ENCODE data around the gene CLEC16A.
"Not testable (repeated sequence)": the region's sequence is repeated elsewhere in the genome, so short reads cannot be mapped to it uniquely, and the experiment has no call there.

CLEC16A gene

DNA sequence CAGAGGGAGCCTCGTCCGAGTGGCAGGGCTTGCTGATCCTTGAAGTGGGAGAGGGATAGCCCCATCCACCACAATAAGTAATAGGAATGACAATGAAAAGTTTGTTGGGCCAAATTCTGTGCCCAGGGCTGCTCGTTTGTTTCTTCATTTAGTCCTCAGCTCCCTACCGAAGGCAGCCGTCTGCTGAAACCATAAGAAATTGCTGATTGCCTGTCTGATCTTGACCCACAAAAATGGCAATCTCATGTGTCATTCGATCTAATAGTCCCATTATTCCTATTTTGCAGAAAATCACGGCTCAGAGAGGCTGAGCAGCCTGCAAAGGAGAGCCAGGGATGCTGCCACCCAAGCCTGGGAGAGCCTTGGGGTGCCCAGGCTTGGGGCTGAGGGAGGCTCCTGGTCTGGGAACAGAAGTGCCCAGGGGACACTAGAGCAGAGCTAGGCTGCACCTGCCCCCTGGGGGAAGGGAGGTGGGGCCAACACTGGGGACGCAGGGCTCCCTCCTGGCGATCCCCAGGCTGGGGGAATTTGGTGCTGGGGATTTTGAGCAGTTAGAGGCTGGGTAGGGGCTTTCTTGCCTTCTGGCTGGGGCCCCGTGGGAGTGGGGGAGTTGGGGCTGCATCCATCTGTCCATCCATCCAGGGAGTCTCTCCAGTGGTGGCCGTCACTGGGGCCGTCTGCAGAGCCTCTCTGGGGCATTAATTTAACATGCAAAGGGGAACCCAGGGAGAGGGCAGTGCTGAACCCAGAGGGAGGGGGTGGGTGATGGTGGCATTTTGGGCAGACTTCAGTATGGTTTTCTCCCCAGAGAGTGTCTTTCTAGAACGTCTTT is 258.1 kb downstream of the CLEC16A start:
- DNase-seq (ENCODE audit: low read depth): no peak

DNA sequence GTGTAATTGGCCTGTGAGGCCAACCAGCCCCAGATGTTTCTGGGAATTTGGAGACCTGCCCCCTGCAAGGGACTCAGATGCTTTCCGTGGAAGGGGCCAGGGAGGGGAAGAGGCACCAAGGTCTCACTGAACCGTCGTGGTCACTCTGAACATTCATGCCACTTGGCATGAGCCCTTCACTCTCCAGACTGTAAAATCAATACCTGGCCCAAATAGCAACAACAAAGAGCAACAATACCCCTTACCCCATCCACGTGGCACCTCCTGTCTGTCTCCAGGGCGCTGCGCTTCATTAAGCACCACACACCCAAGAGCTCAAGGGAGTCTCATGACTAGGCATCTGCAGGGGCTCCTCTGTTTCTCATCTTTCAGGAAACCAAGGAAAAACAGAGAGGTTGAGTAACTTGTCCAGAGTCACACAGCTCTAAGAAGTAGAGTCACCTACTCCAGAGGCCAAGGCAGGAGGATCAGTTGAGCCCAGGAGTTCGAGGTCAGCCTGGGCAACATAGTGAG is 258.8 kb downstream of the CLEC16A start:
- DNase-seq (ENCODE audit: low read depth): no peak

DNA sequence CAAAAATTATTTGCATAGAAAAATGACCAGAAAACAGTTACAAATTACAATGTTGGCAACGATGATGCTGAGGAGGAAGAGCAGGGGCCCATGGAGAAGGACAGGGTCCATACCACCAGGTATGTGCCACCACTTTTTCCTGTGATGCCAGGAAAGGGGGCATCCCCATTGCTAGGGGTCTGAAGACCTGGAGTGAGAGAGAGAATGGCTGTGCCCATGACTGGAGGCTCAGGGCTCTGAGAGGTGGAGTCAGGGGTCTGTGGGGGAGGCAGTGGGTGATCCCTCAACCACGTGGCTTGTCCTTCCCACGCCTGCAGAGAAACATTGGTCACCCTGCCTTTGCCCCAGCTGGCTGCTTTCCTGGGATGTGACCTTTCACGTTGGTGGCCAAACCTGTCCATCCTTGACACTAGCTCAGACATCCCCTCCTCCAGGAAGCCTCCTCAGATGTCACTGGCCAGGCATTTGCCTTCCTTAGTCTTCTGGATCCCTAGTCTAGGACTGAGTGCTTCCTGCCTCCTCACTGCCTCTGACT is 260.2 kb downstream of the CLEC16A start:
- DNase-seq (ENCODE audit: low read depth): no peak

DNA sequence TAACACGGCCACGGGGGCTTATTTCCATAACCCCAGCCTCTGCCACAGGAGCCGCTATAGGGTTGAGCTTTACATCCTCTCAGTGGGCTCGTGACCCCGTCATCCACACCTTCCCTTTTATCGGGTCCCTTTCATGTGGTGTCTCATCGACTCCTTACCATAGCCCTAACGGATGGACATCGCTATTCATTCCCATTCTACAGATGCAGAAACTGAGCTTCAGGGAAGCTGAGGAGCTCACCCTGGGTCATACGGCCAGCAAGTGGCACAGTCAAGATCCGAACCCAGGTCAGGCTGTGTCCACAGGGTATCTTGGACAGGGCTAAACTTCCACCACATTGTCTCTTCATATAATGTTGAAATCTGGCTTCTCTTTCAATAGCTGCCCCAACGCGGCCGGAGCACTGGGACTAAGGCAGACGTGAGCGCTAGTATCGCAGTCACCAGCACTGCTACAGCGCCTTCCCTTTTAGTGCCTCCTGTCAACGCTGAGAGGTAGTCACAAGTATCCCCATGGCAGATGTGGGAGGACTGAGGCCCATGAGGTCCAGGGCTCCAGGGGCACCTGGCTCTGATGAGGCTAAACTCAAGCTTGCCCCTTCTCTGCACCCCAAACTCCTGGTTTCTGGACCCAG is 260.8 kb downstream of the CLEC16A start:
- no peak for DNase-seq (ENCODE audit: low read depth)

DNA sequence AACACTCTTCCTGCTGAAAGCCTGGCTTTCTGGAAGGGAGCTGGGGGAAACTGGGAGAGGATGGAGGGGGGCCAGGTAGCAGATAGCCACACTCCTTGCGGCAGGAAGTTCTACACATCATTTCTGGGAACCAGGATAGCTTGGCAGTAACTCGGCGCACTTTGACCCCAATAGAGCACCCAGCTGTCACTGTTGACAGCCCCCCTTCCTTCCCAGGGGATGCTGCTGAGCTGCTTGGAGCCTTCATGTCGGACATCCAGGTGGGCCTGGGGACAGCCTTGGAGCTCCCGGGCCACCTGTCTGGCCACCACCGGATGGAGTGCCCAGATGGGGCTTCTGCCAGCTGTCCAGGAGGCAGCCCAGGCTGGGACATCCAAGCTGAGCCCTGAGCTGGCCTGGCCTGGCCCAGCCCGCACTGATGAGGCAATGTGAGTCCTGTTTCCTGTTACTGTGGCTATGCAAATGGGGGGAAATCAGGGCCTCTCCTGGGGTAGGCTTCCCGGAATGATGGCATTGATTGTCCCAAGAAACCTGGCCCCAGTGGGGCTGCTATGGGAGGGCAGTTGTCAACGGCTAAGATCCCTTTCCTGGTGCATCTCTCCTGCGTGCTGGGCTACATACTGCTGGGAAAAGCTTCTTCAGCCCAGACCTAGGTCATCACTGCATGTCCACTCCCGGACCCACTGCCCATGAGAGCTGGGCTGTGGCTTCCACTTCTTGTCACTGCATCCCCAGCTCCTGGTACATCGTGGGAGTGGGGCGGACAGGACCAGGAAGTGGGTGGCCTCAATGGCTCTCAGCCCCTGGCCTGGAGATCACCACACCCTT is 261.6 kb downstream of the CLEC16A start:
- DNase-seq (ENCODE audit: low read depth): no peak

DNA sequence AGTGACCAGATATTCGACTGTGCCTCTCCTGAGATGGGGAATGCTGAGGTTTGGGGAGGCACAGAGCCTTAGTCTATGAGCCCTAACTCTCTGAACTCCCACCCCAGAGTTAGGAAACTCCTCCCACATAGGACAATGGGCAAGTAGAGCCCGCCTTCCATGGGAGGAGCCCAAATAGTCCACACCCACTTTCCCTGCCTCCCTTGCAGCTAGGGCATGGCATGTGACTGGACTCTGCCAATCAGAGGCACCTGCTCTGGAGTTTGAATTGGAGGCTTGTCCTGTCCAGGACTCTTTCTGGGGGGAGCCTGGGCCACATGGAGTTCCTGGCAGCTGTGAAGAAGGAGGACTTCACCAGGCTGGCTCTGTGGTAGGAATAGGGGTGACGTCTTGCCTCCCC is 263.3 kb downstream of the CLEC16A start:
- no peak for DNase-seq (ENCODE audit: low read depth)

DNA sequence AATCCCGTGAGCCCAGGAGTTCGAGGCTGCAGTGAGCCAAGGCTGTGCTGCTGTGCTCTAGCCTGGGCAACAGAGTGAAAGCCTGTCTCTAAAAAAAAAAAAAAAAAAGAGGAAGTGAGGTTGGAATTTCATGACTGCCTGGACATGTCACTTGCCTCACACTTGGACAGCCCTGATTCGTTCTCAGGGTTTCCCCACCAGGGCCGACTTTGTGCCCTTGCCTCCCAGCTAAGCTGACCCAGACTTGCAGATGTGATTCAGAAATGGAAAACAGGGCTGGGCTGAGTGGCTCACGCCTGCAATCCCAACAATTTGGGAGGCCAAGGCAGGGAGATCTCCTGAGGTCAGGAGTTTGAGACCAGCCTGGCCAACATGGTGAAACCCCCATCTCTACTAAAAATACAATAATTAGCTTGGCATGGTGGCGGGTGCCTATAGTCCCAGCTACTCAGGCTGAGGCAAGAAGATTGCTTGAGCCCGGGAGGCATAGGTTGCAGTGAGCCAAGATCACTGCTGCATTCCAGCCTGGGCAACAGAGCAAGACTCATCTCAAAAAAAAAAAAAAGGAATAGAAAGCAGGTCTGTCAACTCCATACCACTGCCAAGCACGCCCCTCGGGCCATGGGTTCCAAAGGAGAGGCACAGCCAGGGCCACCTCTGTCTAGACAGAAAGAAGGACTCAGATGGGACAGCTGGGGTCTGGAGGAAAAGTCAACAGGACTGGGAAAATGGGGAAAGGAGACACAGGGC is 264.7 kb downstream of the CLEC16A start:
- no peak for DNase-seq (ENCODE audit: low read depth)

DNA sequence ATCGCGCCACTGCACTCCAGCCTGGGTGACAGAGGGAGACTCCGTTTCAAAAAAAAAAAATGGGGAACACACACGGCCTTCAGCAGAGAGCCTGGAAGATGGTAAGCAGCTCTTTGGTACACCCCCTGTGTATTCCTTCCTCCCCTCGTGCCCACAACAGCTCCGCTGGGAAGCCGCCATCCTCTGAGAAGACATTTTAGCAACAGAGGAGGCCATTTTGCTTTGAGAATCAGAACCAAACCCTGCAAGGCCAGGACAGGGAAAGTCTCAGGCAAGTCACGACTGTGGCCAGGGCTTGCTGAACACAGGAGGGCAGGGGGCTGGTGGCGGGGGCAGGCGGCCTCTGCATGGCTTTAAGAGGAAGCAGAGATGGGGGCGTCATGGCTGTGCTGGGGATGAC is 265.9 kb downstream of the CLEC16A start:
- DNase-seq (ENCODE audit: low read depth): no peak

DNA sequence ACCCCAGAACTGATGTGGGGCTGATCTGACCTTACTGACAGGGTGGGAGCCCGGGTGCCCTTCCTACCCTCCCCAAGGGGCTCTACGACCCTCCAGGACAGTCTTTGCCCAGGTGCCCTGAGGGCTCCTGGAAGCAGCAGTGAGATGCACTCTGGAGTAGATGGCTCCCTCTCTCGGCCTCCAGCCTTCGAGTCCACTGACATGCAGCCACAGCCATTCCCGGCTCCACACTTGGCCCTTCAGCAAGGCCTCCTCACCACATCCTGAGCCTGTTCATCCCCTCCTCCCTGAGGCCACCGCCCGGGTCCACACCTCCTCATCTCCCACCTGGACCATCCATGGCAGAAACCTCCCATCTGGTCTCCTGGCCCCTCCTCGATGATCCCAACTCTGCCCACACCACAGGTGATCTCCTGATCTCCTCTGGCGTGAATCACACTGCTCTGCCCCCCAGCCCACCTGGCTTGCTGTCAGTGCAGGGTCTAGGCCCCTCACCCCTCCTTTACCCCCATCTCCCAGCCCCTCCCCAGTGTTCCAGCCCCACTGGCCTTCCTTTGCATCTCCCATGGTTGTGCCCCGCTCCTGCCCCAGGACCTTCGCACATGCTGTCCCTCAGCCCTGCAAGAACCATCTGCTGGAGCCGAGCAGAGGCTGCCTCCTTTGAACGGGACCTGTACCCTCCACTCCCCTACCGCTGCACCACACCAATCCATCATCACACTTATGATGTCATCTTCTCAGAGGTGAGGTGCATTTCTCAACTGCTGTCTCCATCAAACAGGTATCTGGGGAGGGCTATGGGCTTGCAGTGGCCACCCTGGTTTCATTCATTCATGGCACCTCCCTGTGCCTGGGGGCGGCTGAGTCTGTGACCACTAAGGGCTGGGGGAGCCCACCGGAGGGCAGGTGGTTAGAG is 267.0 kb downstream of the CLEC16A start:
- DNase-seq (ENCODE audit: low read depth): no peak

DNA sequence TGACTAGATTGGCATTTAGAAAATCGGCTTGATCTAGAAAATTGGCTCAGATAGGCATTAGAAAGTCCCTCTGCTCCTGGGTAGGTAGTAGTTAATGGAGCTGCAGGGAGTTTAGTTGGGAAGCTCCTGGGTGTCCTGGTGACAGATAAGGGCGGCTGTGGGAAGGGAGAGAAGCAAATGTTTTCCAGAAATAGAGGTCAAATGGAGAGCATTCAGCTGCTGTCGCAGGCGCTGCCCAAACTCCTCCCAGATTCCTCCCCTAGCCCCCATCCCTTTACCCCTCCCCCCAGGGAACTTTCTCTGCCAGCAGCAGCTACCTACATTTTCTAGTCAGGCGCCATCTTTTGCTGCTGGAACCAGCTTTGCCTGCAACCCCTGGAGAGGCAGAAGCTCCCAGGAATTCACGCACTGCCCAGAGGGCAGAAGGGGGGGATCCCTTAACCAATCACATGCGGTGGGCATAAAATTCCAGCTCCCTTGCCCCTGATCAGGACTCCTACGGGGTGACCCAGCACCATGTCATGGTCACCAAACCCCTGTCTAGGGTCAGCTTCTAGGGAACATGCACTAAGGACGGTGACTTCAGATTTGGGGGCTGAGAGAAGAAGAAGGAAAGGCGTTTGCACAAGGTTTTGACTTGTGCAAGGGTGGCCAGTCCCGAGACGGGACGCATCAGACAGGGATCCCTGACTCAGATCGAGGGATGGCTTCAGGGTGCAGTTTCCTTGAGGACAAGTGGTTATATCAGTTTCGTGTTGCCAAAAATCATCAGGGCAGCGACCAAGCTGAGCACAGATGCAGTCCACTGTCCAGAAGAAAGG is 267.8 kb downstream of the CLEC16A start:
- no peak for DNase-seq (ENCODE audit: low read depth)

DNA sequence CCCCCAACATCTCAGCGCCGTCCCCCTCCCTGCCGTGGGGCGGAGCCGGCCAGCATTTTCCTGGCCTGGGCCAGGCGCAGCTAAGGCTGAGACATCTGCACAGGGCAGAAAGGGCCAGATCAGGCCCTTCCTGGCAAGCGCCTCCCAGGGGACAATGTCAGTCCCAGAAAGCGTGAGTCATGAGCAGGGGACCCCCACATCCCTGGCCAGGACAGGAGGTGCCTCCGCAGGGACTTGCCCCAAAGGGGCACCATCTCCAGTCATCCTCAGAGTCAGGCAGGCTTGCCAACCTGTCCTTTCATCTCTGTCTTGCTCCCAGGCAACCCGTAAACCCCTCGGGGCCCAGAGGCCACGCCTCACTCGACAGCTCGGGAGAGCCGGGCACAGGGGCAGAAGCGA is 268.4 kb downstream of the CLEC16A start:
- DNase-seq (ENCODE audit: low read depth): no peak

DNA sequence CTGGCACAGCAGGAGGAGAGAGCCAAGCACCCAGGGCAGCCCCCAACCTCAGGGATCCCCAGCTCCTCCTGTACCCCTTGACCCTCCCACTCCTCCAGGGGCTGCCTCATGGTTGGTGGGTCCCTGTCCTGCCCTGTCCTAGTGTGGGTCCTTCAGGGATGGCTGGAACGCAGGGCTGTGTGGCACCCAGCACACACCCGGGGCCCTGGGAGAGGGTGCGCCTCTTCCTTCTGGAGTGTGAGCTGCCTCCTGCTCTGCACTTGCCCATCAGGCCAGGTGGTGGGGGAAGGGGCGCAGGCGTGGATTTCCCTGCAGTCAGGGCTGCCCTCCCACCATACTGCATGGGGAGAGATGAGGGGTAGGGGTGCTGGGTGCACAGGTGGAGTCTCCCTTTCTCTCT is 269.0 kb downstream of the CLEC16A start:
- DNase-seq (ENCODE audit: low read depth): no peak

DNA sequence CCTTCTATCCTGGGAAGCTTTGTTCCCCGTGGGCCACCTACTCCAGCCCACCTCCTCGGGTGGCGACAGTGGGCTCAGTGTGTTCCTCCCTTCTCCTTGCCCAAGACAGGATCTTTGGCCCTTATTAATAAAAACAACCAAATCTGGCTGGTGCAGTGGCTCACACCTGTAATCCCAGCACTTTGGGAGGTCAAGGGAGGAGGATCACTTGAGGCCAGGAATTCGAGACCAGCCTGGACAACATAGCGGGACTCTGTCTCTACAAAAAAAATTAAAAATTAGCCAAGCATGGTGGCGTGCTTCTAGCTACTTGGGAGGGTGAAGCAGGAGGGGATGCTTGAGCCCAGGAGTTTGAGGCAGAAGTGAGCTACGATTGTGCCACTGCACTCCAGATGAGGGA is 269.4 kb downstream of the CLEC16A start:
- DNase-seq (ENCODE audit: low read depth): no peak

DNA sequence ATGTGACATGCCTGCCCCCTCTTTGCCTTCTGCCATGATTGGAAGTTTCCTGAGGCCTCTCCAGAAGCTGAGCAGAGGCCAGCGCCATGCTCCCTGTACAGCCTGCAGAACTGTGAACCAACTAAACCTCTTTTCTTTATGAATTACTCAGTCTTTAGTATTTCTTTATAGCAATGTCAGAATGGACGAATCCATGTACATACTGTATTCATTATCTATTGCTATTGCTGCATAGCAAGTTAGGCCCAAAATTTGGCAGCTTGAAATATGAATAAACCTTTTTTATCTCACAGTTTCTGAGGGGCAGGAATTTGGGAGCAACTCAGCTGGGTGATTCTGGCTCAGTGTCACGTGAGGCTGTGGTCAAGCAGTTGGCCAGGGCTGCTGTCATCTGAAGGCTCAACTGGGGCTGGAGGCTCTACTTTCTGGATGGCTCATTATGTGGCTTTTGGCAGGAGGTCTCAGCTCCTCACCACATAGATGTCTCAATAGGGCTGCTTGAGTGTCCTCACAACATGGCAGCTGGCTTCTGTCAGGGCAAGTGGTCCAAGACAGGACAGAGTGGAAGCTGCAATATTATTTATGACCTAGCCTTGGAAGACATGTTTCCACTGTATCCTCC is 271.7 kb downstream of the CLEC16A start:
- DNase-seq (ENCODE audit: low read depth): no peak

DNA sequence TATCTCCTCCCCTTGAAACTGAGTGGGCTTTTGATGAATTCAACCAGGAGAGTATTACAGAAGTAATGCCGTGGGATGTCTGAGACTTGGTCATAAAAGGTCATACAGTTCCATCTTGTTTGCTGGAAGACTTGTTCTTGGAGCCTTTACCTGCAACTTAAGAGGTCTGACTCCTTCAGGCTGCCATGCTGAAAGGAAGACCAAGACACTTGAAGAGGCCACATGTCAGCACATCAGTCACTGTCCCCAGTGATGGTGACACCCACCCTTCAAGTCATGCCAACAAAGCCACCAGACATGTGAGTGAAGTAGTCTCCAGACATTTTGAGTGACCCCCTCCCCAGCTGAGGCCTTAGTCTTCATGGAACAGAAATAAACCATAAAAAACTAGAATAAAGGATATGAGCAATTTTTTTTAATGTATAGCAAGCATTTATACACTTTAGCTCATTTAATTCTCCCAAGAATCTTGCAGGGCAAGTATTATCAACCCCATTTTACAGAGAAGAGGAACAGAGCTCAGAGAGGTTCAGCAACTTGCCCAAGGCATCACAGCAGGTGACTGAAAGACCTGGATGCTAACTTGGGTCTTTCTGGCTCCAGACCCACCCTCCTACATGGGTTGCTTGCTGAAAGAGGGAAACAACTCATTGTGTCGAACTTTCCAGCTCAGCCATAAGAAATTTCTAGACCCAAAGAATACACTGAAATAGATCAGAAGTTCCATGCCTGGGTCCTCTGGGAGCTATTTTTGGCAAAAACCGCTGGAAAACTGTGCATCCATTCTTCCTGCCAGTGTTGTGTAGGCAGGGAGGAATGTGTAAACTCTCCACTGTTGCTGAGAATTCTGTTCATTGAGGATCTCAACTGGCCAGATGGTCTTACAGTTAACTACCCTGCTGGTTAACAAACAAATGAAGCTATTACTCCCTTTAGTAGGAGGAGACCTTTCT is 273.6 kb downstream of the CLEC16A start:
- no peak for DNase-seq (ENCODE audit: low read depth)

DNA sequence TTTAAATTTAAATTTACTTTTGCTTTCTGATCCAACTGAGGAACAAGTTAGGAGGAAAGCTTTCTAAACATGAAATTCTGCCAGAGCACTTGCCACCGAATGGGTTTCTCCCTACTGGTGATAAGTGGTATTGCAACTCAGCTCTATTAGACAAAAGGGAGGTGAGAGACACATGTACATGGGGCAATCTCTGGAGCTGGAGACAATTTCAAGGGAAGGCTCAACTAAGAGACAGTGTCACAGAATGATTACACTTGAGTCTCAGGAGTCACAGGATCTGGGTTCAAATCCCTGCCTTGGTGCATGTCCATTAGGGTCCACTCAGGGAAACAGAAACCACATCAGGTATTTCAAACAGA is 274.2 kb downstream of the CLEC16A start:
- no peak for DNase-seq (ENCODE audit: low read depth)

DNA sequence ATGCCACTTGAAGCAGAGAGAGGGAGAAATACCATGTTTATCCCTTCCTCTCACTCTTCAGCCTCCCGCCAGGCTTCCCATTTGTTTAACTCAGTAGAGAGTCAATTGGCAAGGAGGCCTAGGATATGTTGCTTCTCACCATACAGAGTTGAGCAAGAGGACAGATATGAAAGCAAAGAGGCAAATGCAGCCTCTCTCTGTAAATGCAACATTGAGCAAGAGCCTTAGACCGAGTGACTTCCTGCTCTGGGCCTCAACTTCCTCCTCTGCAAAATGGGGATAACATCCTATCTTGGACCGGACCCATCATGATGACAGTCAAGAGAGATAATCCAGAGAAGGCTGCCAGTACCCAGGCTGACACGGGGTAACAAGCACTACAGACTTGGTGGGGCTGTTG is 274.8 kb downstream of the CLEC16A start:
- DNase-seq (ENCODE audit: low read depth): no peak

DNA sequence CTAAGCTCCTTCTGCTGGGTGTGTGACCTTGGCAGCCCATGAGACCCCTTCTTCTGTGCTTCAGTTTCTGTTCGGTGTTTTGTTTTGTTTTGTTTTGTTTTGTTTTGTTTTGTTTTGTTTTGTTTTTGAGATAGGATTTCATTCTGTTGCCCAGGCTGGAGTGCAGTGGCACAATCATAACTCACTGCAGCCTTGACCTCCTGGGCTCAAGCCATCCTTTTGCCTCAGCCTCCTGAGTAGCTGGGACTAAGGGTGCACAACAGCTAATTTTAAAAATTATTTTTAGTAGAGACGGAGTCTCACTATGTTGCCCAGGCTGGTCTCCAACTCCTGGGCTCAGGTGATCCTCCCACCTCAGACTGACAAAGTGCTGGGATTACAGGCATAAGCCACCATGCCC is 276.1 kb downstream of the CLEC16A start:
- DNase-seq (ENCODE audit: low read depth): not testable (repeated sequence)

All from non-pigmented ciliary epithelial cell (primary cell).